NCI-H2227 (cell line): ENCODE measurements around the gene UFM1.
"Not testable (repeated sequence)": the region's sequence is repeated elsewhere in the genome, so short reads cannot be mapped to it uniquely, and the experiment has no call there.

Experiments used
- DNase-seq: peaks from one replicate; lab custom pipeline; 2025; ENCODE audit not compliant: unreplicated experiment; lab: John Stamatoyannopoulos, UW

The UFM1 gene

DNA sequence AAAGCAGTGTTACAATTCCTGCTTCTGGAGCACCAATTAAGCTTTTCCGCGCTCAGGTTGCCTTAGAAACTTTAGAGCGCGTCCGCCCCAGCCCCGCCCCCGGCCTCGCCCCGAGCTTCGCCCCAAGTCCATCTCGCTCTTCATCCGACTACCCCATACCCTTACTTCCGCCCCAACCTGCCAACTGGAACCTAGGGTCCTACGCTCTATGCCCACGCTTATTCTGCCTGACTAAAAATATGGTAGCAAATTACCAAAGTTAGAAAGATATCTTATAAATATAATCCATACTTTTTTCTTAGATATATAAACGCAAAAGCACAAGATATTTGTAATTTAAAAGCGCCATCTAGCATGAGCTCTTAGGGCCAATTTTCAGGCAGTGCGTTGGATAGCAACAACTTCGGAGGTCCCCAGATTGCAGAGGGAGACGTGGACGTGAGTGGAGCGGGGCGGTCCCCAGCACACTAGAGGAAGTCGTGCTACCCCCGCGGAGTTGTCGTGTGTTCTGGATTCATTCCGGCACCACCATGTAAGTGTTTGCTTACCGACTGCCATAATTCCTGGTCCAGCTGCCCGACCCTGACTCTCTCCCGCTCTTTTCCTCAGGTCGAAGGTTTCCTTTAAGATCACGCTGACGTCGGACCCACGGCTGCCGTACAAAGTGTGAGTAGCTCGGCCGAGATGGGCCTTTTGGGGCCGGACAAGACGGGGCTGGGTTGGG is at the start of gene UFM1:
TSS of gene UFM1 (plus strand) at position 462 of the 724 bp plus-strand sequence. CDS start at position 531, 69 bp downstream.
- peak; percentile 90 for DNase-seq

DNA sequence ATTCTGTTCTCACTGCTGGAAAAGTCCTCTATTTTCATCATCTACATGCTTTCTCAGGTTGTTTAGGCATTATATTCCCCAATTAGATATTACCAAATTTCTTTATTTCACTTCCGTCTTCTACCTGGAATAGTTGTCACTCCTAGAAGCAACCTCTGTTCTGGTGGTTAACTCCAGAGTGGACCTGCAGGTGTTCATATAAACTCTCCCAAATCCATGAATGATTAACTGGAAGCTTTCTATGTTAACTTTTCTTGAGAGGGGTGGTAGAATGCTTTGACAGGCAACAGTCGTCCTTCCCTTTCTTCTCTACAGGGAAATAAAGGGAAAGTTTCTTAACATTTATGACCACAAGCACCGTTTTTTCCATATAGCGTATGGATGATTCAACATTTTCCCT is 48.4 kb upstream of the UFM1 start:
- DNase-seq: no peak

DNA sequence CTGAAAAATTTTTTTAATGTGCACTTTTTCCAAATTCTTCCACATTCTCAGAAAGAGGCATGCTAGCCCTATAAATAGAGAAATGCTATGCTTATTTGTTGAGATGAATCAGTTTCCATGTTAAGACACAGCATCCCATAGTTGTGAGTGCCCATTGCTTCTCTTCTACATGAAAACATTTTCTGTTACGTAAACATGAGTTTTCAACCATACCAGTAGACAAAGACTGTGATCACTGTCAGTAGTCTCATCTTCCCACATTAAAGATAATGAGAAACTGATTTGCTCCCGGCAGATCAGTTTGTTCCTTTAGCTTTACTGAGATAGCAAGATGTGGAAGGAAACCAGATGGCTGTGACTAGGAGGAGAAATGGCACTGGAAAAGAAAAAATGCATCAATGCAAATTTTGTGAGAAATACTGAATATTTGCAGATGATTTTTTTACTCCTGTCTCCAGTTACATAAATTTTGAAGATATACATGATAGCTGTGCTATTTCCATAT is 45.8 kb upstream of the UFM1 start:
- DNase-seq: no peak

DNA sequence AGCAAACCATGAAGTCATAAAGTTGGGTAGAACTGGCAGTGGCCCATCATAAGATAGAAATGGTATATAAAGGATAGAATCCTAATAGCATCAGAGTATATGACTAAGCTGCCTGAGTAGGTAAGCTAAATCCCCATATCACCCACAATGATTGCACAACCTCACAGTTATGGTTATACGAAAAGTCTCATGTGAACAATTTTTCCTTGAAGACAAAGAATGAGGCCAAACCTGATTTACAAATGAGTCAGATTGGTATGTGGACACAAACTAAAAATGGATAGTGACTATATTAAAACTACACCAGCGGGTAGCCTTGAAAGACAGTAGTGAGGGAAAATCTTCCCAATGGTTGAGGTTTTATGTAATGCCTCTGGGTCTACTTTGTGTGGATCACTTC is 40.9 kb upstream of the UFM1 start:
- no peak for DNase-seq

DNA sequence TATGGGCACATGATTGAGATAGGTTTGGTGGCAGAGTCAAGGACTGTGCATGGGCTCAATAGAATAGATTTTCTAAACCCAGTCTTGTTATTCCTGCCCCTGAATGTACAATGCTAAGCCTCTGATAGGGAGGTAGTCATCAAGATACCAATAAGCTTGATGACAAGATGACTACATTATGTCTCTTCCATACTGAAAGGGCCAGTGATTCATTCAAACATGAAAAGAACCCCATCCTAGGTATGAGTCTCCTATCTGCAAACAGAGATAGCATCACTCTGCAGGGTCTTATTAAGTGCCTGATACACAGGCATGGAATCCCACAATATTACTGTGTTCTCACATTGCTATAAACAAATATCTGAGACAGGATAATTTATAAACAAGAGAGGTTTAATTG is 40.3 kb upstream of the UFM1 start:
- DNase-seq: no peak

DNA sequence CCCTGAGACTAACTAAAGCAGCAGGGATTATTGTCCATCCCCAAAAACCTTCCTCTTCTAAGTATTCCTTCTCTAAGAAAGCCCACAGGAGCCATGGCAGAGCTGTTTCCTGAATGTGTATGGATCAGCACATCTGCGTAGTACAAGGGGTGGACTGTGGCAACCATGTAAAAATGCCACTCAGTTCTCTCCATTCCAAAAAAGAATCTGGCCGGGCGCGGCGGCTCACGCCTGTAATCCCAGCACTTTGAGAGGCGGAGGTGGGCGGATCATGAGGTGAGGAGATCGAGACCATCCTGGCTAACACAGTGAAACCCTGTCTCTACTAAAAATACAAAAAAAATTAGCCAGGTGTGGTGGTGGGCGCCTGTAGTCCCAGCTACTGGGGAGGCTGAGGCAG is 38.5 kb upstream of the UFM1 start:
- not testable (repeated sequence) for DNase-seq

DNA sequence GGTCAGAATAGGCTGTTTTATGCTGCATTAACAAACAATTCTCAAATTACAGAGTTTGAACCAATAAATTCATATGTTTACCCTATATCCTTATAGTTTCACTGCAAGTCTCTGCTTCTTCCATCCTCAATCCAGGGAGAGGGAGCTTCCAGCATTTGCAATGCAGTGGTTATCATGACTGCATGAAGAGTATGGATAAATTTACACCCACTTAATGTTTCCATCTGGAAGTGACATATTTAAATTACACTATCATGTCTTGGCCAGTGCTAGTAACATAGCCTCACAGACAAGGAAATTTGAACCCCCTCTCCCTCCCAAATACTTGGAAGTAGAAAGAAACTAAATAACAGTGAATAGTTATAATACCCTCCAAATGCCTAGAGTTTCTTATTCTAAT is 33.5 kb upstream of the UFM1 start:
- DNase-seq: no peak

DNA sequence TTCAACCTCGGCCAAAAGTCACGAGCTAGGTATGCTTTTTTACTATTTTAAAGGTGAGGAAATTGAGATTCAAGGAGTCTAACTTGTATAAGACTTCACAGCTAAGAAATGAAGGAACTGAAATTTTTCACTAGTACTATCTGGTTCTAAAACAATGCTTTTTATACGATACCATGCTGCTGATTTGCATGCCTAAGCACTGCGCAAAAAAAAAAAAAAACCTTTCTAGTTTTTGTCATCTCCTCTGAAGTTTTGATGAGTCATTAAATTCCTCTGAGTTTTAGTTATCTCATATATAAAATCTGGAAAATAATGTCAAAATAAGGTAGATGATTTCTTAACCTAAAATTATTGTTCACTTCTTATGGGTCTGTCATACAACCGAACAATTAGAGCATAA is 28.0 kb upstream of the UFM1 start:
- no peak for DNase-seq

DNA sequence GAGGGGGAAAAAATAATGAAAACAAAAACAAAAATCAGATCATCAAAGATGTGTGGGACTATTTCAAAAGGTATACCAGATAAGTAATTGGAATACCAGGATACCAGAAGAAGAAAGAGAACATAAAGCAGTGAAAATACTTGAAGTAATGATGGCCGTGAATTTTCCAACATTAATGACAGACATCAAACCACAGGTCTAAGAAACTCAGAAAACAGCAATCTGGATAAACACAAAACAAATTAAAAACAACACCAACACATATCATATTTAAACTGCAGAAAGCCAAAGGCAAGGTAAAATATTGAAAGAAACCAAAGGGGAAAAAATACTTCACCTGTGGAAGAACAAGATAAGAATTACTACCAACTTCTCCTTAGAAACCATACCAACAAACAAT is 24.2 kb upstream of the UFM1 start:
- no peak for DNase-seq

DNA sequence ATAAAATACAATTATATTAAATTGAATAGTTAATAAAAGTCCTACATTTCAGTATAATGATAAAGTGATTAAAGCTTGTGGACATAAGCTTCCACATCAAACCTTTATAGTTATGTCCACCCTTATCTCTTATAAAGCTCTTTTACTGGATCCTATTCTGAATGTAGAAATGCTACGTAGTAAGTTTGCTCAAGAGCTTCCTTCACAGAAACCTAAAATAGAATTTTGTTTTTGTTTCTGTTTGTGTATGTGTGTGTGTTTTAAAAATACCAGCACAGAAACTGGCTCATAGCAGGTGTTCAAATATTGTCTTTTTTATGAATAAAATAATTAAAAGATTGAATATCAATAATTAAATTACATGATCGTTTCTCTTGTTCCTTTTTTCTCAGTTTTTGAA is 21.0 kb upstream of the UFM1 start:
- DNase-seq: no peak

DNA sequence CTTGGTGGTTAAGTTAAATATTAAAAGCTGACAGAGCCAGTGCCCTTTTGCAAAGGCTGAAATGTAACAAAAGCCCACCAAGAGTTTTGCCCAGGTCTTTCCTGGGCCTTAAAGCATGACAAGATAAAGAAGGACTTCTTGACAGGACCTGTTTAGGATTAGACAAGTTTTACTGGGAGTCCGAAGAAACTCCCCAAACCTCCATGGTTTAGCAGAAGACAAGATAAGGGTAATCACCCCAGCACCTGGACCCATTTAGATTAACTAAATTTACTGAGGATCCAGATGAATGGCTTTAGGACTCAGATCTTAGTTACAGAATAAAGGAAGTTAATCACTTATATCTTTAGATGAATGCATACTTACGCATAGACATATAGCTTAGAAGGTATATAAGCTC is 14.8 kb upstream of the UFM1 start:
- DNase-seq: no peak

DNA sequence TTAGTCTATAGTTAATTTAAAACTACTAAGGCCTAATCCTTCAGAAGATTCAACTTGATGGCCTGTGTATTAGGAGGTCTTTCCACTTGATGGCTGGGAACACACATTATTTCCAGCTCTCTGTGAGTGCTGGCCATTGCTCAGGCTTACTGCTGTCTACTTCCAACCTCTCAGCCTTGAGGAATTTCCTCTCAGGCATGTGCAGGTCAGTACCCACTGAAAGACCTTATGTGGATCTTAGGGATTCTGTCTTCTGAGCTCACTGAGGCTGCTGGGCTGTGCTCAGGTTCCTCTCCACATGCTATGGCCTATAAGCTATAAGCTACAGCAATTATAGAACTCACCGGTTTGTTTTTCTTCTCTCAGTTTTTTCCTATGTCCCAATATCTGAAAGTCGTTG is 11.6 kb upstream of the UFM1 start:
- DNase-seq: no peak

DNA sequence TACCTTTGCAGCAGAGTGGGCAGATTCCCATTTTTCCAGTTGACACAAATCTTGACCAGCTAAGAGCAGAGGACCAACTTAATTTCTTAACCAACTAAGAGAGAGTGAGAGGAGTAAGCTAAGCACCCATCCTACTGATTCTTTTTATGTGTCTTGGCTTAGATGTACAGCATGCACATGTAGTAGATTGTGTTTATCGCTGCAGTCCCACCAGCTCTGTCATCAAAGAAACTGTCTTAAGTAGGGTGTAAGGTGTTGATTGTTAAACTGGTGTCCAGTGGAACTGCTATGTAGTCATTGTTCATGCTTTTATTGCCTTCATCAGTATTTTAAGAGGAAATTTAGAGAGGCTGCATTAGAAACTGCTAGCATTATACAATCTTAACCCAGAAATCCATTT is 9.0 kb upstream of the UFM1 start:
- no peak for DNase-seq

DNA sequence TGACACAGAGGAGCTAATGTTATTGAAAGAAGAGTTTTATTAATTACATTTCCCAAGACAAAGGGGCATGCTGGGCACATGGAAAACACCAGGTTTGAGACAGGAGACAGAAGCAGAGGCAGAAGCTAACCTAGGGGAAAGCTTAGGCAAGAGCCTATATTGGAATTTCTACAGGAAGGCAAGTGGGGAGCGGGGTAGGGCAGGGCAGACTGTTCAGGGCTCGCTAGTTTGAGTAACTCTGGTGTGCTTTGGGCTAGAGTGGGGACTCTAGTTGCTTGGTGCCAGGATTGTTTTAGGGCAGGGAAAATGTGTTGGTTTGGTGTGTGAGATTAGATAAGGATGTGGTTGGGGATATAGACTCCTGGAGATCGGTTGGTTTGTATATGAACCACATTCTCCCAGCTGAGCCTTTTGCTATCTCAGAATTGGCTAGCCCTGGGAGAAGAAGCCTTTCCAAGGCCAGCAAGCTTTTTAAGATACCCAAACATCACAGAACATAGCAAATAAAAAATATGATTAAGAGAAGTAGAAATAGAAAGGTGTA is 8.4 kb upstream of the UFM1 start:
- no peak for DNase-seq

DNA sequence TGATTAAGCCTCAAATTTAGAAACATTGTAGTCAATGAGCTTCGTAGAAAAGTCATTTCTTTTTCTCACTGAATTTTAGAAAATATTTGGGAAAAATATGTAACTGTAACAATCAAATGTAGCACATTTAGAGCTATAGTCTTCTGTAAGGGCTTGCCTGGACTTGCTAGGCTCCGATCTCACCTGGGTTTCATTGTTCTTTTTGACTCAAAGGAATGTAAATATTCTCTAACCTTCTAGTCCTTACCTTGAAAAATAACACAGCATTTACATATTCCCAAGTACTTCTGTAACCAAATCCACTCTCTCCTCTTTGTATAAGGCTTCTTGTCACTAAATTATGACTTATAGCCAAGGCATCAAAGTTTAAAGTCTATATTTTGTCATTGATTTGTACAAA is 2.9 kb upstream of the UFM1 start:
- DNase-seq: no peak

DNA sequence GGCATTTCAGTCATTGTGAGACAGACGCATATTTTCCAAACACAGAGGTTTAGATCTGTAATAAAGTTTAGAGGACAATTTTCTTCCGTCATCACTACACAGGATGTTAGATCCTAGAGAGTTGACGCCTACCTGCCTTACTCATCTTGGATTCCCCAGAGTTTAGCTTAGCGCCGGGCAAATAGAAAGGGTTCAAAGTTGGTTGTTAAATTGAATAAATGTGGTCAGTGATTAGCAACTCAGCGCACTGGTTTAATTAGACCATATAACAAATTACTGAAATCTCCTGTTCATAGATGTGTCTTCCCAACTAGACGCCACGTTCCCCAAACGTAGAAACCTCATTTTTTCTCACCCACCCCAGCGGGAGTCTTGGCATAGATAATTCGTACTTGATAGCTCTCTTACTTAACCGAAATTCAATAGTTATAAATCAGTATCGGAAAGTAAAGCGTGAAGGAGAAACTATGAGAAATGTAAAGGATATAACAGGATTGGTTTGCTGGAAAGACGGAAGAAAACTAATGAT is 726 bp upstream of the UFM1 start:
- DNase-seq: no peak

DNA sequence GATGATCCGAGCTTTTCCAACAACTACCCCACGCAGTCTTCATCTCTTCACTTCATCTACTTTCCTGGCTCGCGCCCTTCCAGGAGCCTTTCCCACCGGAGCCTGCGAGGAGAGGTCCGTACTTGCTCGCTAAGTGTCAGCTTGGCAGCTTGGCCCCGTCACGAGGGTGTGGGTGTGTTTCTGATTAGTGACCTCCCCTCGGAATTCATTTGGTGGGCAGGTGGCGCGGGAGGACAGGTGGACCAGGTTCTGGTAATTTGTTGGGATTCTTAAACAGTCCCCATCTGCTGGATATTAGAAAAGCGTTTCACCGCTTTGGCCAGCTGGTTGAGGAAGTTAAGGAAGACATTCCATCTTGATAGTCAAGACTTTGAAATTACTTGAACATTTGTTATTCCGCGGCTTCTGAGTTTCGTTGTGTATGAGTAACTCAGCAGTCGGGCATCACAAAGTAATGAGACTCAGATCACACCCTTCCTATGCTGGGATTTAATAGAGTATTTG is 515 bp downstream of the UFM1 start:
- DNase-seq: peak; percentile 46

DNA sequence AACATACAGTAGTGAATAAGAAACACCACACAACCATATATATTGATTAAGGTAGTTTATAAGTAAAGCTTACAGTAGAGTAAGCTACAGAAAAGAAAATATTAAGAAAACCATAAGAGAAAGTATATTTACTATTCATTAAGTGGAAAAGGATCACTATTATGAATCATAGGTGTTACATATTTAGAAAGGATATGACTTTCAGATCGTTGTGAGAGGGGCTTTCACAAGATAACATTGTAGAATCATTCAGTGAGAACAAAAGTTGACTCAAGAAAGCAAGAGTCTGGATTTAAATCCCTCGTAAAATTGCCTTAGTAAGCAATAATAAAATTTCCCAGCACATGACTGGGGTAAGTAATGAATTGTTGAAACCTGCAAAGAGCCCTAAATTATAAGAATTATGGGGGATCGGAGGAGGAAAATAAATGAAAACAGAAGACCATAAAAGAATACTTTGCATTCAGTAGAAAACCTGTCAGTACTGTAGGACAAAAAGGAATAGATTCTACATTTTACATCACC is 6.0 kb downstream of the UFM1 start:
- DNase-seq: no peak

DNA sequence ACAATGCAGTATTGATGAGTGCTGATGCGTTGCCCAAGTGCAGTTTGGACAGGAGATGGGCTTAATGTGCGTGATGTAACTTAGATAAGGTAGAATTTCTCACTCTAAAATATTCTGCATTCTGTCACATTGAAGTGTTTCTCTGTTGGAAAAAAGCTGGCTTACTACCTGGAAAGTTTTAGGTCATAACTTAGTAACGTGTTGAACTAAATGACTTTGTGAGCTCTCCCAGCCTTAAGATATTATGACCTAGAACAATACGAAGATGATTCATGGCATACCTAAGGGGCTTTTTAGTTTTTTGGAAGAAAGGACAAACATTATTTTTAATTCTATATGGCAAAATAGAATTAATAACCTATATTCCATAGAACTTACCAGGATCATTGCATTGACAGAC is 9.0 kb downstream of the UFM1 start:
- DNase-seq: no peak

DNA sequence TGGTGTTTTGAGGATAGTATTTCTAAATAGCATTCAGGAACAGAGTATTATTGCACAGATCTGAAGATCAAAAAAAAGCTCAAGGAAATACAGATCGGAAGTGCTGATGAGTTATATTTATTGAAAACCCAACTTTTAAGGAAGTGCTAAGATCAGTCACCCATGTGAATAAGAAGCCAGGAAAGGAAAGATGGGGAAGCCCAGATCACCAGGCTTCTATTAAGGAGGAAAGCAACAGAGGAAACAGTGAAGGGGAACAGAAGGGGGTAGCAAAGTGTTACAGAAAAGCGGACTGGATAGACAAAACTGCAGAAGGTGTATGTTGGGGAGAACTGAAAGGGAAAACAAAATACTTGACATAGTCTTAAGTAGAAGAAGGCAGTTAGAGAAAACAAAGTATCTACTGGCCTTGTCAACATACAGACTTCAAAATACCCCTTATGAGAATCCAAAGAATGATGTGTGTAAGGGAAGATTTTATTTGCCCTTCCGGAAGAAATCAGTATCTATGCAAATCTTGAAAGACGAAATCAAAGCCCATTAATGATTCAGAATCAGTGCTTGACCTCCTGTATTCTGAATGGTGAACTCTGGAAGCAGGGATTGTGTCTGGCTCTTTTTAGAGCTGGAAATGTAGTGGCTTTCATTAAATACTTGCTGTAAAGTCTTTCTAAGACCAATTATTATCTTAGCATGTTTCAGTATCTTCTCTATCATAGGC is 12.1 kb downstream of the UFM1 start:
- no peak for DNase-seq

DNA sequence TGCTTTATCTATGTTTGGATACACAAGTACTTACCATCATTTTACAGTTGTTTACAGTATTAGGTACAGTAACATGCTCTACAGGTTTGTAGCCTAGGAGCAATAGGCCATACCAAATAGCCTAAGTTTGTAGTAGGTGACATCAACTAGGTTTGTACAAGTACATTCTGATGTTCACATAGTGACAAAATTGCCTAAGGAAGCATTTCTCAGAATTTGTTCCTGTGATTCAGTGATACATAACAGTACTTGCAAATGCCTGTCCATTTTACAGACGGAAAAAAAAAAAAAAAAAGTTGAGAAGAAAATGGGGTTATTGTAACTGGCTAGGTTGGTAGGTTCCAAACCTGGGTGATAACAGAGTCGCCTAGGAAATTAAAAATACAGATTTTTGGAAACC is 13.6 kb downstream of the UFM1 start:
- DNase-seq: no peak

DNA sequence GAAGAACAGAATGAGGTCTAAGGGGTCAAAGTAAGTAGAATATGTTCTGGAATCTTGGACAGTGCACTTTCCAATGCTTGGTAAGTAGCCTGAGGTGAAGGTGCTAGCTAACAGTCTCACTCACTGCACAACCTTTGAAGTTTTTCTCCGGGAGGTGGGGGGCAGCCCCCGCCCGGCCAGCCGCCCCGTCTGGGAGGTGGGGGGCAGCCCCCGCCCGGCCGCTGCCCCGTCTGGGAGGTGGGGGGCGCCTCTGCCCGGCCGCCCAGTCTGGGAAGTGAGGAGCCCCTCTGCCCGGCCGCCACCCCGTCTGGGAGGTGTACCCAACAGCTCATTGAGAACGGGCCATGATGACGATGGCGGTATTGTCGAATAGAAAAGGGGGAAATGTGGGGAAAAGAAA is 14.1 kb downstream of the UFM1 start:
- not testable (repeated sequence) for DNase-seq
